Ascending aorta (tissue), 2 donors: ENCODE measurements around the gene MASP2. TPM values are rescaled to one million over a fixed set of nuclear protein-coding genes. Genes with fewer than 3 reads are reported as not detected.

Experiments used
- DNase-seq, 2 donors: peaks; one replicate each; pipeline ENCODE4 v3.0.0-alpha.2; 2019; ENCODE audit warnings: low spot score in 2 of 2
- H3K27ac ChIP-seq, 2 donors: fragments of 200-600 bp; sonication (generic); one replicate each; pipeline ENCODE4 v1.5.1; 2016 to 2017; ENCODE audit warnings: mild to moderate bottlenecking in 1 of 2
- H3K27me3 ChIP-seq: fragments of 200-600 bp; sonication (generic); one replicate; pipeline ENCODE4 v1.5.1; 2017
- H3K36me3 ChIP-seq, 2 donors: fragments of 200-600 bp; sonication (generic); one replicate each; pipeline ENCODE4 v1.5.1; 2016
- H3K4me1 ChIP-seq, 2 donors: fragments of 200-600 bp; sonication (generic); one replicate each; pipeline ENCODE4 v1.5.1; 2016 to 2017; ENCODE audit warnings: mild to moderate bottlenecking in 1 of 2
- H3K4me3 ChIP-seq, 2 donors: fragments of 200-600 bp; sonication (generic); one replicate each; pipeline ENCODE4 v1.5.1; 2016 to 2017; ENCODE audit warnings: mild to moderate bottlenecking in 1 of 2
- H3K9me3 ChIP-seq, 2 donors: fragments of 200-600 bp; sonication (generic); one replicate each; pipeline ENCODE4 v1.5.1; 2016
- intact Hi-C: fragments of 100-400 bp; cut with DNase I; formaldehyde crosslinking; loops from one replicate; pipeline ENCODE4 v1.15.1; 2023
- total RNA-seq: library from RNA; depleted of rRNA; stranded (reverse); fragments of >200 nt; gene quantifications from one replicate; pipeline ENCODE4 v1.1.0, GENCODE V29; 2016
- TF ChIP-seq, protein P1 (sequence below), 3 experiments: fragments of 200-600 bp in 2 of 3; fragments of 450-650 bp in 1 of 3; sonication (generic) in 2 of 3; IDR thresholded peaks; one replicate each; pipeline ENCODE4 v1.5.1; 2016 to 2019; ENCODE audit warnings: antibody characterized with exemption in 3 of 3, mild to moderate bottlenecking in 1 of 3, moderate library complexity in 1 of 3

Gene MASP2
- total RNA-seq, 1 donor from 2014 or later = not detected

GRCh38 chr1:11055676-11056075 is 8.6 kb upstream of the MASP2 start:
- Histone ChIP-seq H3K27me3 (no peaks in the 10 kb centered on the region), H3K36me3 (peaks cover 17 to 31% of the 10 kb centered on the region in 2 donors), H3K27ac (no peak overlapping the region), H3K4me3 (no peak overlapping the region), H3K9me3 (no peaks in the 10 kb centered on the region), H3K4me1 (peaks cover 6 to 7% of the 10 kb centered on the region in 2 donors)
- no peak for DNase-seq
- intact Hi-C loops = no loop called here
- TF ChIP-seq, protein P1, sequence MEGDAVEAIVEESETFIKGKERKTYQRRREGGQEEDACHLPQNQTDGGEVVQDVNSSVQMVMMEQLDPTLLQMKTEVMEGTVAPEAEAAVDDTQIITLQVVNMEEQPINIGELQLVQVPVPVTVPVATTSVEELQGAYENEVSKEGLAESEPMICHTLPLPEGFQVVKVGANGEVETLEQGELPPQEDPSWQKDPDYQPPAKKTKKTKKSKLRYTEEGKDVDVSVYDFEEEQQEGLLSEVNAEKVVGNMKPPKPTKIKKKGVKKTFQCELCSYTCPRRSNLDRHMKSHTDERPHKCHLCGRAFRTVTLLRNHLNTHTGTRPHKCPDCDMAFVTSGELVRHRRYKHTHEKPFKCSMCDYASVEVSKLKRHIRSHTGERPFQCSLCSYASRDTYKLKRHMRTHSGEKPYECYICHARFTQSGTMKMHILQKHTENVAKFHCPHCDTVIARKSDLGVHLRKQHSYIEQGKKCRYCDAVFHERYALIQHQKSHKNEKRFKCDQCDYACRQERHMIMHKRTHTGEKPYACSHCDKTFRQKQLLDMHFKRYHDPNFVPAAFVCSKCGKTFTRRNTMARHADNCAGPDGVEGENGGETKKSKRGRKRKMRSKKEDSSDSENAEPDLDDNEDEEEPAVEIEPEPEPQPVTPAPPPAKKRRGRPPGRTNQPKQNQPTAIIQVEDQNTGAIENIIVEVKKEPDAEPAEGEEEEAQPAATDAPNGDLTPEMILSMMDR (IDR thresholded peaks at IDR 0.05) = no peak

GRCh38 chr1:11054666-11055065 is 7.6 kb upstream of the MASP2 start:
- Histone ChIP-seq H3K36me3 (peaks cover 17 to 31% of the 10 kb centered on the region in 2 donors), H3K9me3 (no peaks in the 10 kb centered on the region), H3K4me3 (no peak overlapping the region), H3K4me1 (peaks cover 6% of the 10 kb centered on the region in 2 donors), H3K27me3 (no peaks in the 10 kb centered on the region), H3K27ac (no peak overlapping the region)
- TF ChIP-seq, protein P1 (IDR thresholded peaks at IDR 0.05) = no peak
- intact Hi-C loops = no loop called here
- DNase-seq = no peak

GRCh38 chr1:11054181-11054580 is 7.1 kb upstream of the MASP2 start:
- TF ChIP-seq, protein P1 (IDR thresholded peaks at IDR 0.05) = no peak
- peaks cover 17 to 31% of the 10 kb centered on the region in 2 donors for H3K36me3 ChIP-seq
- intact Hi-C loops = no loop called here
- no peaks in the 10 kb centered on the region for H3K27me3 ChIP-seq
- no peak for DNase-seq
- H3K27ac ChIP-seq = no peak overlapping the region
- H3K4me1 ChIP-seq = peaks cover 5 to 6% of the 10 kb centered on the region in 2 donors
- H3K9me3 ChIP-seq = no peaks in the 10 kb centered on the region
- H3K4me3 ChIP-seq = no peak overlapping the region

- DNase-seq = no peak
- no peaks in the 10 kb centered on the region for H3K9me3 ChIP-seq
- H3K4me3 ChIP-seq = no peak overlapping the region
- intact Hi-C loops = no loop called here
- H3K27ac ChIP-seq = no peak overlapping the region
- TF ChIP-seq, protein P1 (IDR thresholded peaks at IDR 0.05) = no peak
- peaks cover 17 to 31% of the 10 kb centered on the region in 2 donors for H3K36me3 ChIP-seq
- no peaks in the 10 kb centered on the region for H3K27me3 ChIP-seq
- peaks cover under 1 to 3% of the 10 kb centered on the region in 2 donors for H3K4me1 ChIP-seq
Observed at GRCh38 chr1:11053758-11054137, 6.7 kb upstream of the MASP2 start.

DNA sequence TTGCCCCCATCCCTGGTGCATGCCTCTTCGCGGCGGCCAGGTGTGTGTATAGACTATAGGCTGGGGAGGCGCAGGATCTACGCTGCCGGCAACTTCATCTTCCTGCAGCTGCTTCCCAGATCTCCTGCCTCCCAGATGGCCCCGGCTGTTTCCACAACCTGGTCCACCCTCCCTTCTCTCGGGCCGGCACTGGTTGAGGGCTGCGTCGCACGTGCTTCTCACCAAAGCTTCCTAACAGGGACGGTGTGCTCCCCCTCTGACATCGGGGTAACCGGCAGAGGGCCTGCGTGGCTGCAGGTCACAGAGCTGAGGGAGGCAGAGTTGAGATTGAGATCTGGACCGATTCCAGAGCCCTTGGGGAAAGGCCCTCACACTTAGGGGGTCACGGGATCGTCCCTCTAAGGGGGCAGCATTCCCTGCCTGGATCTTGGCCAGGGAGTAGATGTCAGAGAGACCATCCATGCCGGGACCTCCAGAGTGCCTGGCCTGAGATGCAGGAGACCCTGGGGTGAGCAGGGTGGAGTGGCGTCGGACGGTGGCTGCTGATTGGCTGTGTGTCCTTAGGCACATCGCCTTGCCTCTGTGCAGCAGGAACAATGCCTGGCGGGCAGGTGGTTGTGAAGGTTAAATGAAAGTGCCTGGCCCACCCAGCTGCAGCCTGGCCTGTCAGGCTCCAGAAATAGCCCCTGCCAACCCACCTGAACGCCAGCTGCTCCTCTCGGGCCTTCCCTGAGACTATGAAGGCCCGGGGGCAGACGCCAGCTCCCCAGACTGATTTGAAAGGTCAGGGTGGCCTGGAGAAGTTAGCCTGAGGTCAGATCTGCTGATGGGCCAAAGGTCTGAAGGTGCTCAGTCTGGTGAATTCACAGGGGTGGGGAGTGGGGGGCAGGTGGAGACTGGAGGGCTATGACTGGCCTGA is 6.1 kb upstream of the MASP2 start:
- intact Hi-C loops = no loop called here
- DNase-seq = no peak
- H3K4me3 ChIP-seq = no peak overlapping the region
- peaks cover 17 to 31% of the 10 kb centered on the region in 2 donors for H3K36me3 ChIP-seq
- H3K27me3 ChIP-seq = no peaks in the 10 kb centered on the region
- TF ChIP-seq, protein P1 (IDR thresholded peaks at IDR 0.05) = no peak
- no peaks in the 10 kb centered on the region for H3K4me1 ChIP-seq
- H3K27ac ChIP-seq = no peak overlapping the region
- no peaks in the 10 kb centered on the region for H3K9me3 ChIP-seq
